GM19351 (cell line): Measurements from ENCODE around the gene GGT1.
"Not testable (repeated sequence)": the region's sequence is repeated elsewhere in the genome, so short reads cannot be mapped to it uniquely, and the experiment has no call there.

Source experiments
- ATAC-seq: cut with Tn5 transposase; IDR thresholded peaks from one replicate; pipeline ENCODE4 v1.9.1; 2021; ENCODE audit warnings: mild to moderate bottlenecking, moderate library complexity; ENCODE audit not compliant: unreplicated experiment

Gene GGT1

DNA sequence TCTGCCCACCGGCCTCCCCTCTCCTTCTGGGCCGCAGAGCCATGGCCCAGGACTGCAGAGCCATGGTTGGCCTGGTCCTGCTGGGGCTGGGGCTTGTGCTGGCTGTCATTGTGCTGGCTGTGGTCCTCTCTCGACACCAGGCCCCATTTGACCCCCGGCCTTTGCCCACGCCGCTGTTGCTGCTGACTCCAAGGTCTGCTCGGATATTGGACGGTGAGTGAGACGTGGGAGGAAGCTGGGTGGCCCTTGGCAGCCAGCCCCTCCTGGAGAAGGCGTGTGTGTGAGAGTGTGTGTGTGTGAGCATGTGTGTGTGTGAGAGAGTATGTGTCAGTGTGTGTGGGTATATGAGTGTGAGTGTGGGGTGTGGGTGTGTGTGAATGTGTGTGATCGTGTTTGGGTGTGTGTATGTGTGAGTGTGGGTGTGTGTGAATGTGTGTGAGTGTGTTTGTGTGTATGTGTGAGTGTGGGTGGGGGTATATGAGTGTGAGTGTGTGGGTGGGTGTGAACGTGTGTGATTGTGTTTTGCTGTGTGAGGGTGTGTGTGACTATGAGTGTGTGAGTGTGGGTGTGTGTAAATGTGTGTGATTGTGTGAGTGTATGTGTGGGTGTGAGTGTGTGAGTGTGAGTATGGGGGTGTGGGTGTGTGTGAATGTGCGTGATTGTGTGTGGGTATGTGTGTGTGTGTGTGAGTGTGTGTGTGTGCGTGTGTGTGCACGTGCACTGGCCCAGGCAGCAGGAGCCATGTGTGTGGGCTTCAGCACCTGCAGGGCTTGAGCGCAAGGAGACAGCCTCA, 30.4 kb downstream of the GGT1 start:
- ATAC-seq, result not testable (repeated sequence)

DNA sequence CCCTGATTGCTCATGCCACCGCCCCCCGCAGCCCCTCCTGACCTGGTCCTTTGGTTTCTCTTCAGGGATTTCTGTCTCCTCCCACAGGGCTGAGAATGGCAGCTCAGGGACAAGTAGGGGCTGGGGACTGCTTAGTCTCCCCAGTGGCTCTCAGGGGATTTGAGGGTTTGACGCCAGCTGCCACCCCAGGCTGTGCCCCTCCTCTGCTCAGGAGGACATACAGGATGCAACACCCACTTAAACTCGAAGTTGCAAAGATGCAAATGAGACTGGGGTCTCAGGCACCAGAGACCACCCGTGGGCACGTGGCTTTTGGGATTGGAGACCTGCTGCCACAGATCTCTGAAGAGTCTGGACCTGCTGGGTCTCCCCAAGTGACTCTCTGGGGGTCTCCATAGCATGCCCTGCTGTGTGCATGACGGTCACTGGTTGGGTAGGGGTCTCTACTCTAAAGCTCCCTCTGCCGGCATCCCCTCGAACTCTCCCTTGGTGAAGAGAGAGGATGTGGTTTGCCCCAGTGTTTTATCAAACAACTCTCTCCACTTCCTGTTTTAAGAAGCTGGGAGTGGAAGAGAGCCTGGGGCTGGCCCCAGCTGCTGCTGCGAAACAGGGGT, 31.9 kb downstream of the GGT1 start:
- not testable (repeated sequence) for ATAC-seq

DNA sequence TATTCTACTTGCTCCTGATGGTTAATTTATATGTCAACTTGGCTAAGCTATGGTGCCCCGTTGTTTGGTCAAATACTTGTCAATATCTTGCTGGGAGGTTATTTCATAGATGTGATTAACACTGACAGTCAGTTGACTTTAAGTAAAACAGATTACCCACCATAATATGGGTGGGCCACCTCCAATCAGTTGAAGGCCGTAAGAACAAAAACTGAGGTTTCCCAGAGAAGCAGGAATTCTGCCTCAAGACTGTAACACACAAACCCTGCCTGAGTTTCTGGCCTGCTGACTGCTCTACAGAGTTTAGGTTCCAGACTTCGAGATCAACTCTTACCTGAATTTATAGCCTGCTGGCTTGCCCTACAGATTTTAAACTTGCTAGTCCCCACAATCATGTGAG, 33.5 kb downstream of the GGT1 start:
- ATAC-seq, result not testable (repeated sequence)

DNA sequence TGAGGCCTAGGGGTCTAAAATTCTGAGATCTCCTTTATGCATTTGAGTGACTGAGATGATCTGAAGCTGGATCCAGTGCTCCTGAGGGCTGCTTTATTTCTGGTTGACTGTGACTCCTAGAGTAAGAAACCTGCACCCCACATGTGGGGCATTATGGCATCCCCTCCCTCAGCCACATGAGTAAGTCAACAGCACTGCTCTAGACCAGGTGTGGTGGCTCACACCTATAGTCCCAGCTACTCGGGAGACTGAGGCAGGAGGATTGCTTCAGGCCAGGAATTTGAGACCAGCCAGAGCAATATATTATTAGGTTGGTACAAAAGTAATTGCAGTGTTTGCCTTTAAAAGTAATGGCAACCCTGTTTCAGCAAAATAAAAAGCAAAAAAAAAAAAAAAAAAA, 39.3 kb downstream of the GGT1 start:
- not testable (repeated sequence) for ATAC-seq

DNA sequence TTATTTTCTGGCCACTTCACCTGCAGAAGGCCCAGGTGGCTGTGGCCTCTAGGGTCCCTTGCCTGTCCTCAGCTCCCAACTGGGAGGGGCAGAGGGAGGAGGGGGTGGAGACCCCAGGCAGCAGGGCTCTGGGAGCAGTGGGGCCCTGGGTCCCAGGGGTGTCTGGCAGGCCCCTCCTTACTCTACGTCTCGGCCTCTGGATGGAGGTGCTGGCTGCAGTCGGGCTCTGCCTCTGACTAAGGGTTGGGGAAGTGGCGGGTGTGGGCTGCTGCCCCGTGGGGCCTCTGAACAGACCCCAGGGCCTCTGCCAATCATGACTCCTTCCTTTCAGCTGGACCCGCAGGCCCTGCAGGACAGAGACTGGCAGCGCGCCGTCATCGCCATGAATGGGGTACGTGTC, 41.4 kb downstream of the GGT1 start:
- not testable (repeated sequence) for ATAC-seq

DNA sequence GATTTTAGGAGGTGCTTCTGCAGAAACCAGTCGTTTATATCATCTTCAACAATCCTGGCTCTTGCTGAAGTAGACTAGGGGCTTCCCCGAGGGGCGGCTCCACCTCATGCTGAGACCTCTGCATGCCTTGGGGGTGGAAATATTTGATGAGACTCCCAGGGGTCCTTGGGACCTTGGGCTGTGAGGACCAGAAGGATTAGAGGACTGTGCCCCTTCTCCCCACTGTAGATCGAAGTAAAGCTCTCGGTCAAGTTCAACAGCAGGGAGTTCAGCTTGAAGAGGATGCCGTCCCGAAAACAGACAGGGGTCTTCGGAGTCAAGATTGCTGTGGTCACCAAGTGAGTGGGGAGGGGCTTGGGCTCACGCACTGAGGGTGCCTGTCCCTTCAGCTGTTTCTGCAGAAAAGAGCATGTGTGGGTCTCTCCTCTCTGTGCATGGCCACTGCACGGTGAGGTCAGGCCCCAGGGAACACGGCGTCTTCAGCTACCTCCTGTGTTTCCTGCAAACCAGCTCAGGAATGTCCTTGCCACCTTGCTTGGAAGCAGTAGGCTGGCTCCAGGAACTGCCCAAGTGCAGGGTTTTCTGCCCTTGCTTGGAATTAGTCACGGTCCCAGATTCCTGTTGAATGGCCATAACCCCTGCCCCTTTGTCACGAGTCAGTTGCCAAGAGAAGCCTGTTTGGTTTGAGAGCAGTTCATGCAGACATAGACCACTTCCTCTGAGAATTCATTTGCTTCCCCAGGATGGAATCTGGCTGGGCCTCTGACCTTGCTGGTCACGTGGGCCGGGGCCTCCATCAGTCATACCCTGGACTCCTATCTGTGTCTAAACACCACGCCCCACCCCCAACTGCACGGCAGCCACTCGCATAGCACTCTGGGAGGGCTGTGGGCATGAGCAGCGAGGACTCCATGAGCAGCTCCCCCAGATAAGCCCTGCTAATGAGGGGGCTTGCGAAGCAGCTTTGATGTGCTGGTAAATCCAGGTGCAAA, 42.7 kb downstream of the GGT1 start:
- not testable (repeated sequence) for ATAC-seq

DNA sequence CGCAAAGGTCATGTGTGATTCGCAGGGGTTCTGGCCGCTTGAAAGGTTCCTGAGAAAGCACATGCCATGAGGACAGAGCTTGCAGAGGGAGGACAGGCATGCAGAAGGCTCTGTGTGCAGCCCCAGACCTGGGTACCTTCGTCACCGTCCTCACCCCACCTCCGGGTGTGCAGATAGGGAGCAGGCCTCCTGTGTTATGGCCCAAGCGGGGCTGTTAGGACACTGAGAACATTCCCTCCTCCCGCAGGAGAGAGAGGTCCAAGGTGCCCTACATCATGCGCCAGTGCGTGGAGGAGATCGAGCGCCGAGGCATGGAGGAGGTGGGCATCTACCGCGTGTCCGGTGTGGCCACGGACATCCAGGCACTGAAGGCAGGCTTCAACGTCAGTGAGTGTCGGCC, 43.8 kb downstream of the GGT1 start:
- ATAC-seq, result not testable (repeated sequence)

DNA sequence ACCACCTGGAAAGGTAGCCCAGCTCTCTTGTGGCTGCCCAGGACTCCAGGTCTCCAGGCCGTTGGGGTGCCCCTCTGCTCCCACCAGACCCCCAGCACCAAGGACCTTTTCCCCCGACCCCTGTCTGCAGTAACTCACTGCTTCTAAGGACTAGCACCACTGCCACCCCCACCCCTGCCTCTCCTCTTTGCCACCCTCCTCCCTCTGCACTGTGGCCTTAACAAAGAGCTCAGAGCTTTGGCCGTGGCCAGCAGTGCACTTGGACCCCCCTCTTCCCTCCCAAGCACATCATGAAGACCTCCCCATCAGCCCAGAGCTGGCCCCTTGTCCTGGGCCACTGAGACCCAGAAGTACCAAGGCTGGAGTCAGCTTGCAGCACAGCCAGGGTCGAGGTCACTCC, 46.4 kb downstream of the GGT1 start:
- not testable (repeated sequence) for ATAC-seq

DNA sequence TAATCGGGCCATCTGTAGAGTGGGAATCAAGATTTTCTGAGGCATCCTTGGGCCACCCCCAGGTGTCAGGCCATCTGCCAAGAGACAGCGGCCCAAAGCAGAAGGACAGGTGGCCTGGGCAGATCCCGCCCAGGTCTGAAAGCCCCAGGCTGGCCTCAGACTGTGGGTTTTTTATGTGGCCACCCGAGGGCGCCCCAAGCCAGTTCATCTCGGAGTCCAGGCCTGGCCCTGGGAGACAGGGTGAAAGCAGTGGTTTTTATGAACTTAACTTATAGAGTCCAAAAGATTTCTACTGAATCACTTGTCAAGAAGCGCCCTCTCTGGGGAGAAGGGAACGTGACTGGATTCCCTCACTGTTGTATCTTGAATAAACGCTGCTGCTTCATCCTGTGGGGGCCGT, 47.9 kb downstream of the GGT1 start:
- not testable (repeated sequence) for ATAC-seq

DNA sequence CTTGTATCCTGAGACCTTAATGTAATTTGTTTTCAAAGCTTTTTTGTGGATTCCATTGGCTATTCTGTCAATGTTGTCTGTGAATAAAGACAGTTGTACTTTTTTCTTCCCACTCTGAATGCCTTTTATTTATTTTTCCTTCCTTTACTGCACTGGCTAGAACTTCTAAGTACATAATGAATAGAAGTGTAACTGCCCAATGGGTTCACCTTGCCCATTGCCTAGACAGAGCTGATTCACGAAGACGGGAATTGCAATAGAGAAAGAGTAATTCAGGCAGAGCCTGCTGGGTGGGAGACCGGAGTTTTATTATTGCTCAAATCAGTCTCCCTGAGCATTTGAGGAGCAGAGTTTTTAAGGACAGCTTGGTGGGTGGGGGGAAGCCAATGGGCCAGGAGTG, 62.4 kb downstream of the GGT1 start:
- ATAC-seq, result not testable (repeated sequence)

DNA sequence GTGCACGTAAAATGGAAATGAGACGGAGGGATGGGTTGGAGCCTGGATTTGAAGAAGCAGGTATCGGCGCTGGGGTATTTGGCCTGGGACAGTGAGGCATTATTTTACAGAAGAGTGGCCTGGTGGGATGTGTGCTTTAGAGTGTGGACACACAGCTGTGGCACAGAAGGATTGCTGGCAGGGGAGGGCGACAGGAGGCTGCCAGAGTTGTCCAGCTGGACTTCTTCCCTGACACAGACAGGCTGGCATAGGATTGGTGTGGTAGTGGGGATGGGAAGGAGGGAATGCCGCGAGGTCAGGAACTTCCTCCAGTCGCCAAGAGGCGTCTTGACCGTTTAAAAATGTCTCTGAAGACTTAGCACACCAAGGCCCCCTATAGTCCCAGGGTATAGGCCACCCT, 64.9 kb downstream of the GGT1 start:
- ATAC-seq, result not testable (repeated sequence)

DNA sequence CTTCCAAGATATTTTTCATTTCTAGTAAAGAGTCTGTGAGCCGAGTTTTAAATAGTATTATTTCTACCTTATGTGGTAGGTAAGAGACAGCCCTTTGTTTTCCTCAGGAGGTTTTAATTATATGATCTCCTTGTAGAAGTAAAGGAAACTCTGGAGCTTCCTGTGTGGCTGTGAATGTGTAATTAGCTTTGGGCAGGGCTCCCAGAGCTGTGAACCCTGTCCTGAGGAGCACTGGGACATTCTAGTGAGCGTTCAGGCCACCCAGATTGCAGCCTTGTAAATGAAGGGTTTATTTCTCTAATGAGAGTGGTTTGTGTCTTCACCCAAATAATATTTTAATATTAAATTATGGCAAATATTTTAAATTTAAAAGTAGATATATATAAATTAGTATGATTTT, 69.5 kb downstream of the GGT1 start:
- not testable (repeated sequence) for ATAC-seq
